Measurements from ENCODE around the gene GABARAPL1.
A peak's percentile ranks its signal among the peaks of the same experiment; 100 is the strongest.
"Not testable (repeated sequence)": the region's sequence is repeated elsewhere in the genome, so short reads cannot be mapped to it uniquely, and the experiment has no call there.

The GABARAPL1 gene

DNA sequence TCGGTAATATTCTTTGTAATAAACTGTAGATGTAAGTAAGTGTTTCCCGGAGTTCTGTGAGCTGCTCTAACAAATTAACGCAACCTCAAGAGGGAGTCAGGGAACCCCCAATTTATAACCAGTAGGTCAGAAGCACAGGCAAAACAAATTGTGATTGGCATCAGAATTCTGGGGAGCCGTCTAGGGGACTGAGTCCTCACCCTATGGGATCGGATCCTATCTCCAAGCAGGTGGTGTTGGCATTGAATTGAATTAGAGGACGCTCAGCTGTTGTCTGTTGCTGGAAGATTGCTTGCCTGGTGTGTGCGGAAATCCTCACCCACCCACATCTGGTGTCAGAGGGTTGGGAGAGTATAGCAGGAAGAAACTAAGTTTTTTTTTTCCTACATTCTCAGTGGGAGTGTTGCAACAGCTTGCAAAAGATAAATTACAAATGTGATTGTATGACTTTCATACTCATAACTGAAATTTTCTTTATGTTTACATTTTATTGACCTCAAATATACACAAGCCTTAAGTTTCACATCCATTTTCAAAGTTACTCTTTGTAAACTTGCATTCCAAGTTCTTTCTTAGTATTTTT is 28.3 kb upstream of the GABARAPL1 start:
- Histone ChIP-seq H4K8ac (ENCODE audit: low read depth, low read length) (no peak overlapping the region), H3K36me3 (replicated peaks in 1 of 2; ENCODE audit: control insufficient read depth in 2 of 2, insufficient read depth in 2 of 2, low read length in 2 of 2) (no peaks in the 10 kb centered on the region), H2AFZ (ENCODE audit: low read length) (no peak overlapping the region), H3K4me1 (ENCODE audit: control insufficient read depth in 2 of 2, insufficient read depth in 1 of 2, low read depth in 1 of 2, low read length in 2 of 2) (no peaks in the 10 kb centered on the region), H3K18ac (ENCODE audit: low read length) (no peak overlapping the region), H2BK120ac (ENCODE audit: low read depth, low read length) (no peak overlapping the region), H2BK12ac (ENCODE audit: low read length) (no peak overlapping the region), H2BK5ac (ENCODE audit: low read length) (no peak overlapping the region), H3K27me3 (ENCODE audit: control insufficient read depth in 3 of 3, insufficient read depth in 3 of 3, low read depth in 1 of 3, low read length in 3 of 3) (peaks cover 0 to 7% (median 0%) of the 10 kb centered on the region in 3 experiments), H3K4me2 (ENCODE audit: insufficient read depth, low read length, poor library complexity, severe bottlenecking) (no peak overlapping the region), H3K9me3 (replicated peaks in 1 of 2; ENCODE audit: control insufficient read depth in 2 of 2, insufficient read depth in 1 of 2, low read depth in 1 of 2, low read length in 2 of 2) (no peaks in the 10 kb centered on the region), H3K9ac (ENCODE audit: low read depth, low read length, poor library complexity) (no peak overlapping the region), H3K4ac (ENCODE audit: low read length) (no peak overlapping the region), H3K27ac (replicated peaks; ENCODE audit: low read length) (no peak overlapping the region), H4K91ac (ENCODE audit: low read depth, low read length, poor library complexity) (no peak overlapping the region), H3K23ac (ENCODE audit: low read depth, low read length, poor library complexity) (no peak overlapping the region), H3K14ac (ENCODE audit: low read length) (no peak overlapping the region), H3K79me1 (ENCODE audit: low read depth, low read length) (peaks cover 3% of the 10 kb centered on the region), H2AK5ac (ENCODE audit: low read depth, low read length) (no peak overlapping the region), H2BK15ac (ENCODE audit: low read length) (no peak overlapping the region), H3K4me3 (ENCODE audit: low read length in 2 of 2) (no peak overlapping the region)
- no CpG with 5 or more reads among the region's 7 CpGs for WGBS, 2 donors (ENCODE audit: extremely low coverage in 2 of 2, insufficient read length in 2 of 2, insufficient replicate concordance in 1 of 2)
- DNase-seq (ENCODE audit: low spot score) = no peak

DNA sequence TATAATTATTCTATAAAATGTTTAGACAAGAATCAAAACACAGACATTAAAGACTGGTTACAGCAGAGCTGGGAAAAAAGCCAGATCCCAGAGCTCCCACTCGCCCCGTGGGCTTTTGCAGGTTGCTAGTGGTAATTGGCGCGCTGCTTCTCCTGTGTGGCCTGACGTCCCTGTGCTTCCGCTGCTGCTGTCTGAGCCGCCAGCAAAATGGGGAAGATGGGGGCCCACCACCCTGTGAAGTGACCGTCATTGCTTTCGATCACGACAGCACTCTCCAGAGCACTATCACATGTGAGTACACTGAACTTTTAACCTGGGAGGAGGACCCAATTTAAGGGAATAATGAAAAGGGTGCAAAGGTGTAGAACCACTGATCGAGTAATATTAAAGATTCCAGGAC is 26.4 kb upstream of the GABARAPL1 start:
- Histone ChIP-seq H3K79me1 (ENCODE audit: low read depth, low read length) (peaks cover 3% of the 10 kb centered on the region), H4K8ac (ENCODE audit: low read depth, low read length) (no peak overlapping the region), H3K27me3 (ENCODE audit: control insufficient read depth in 3 of 3, insufficient read depth in 3 of 3, low read depth in 1 of 3, low read length in 3 of 3) (no peaks in the 10 kb centered on the region), H2BK12ac (ENCODE audit: low read length) (no peak overlapping the region), H2AFZ (ENCODE audit: low read length) (no peak overlapping the region), H3K9me3 (replicated peaks in 1 of 2; ENCODE audit: control insufficient read depth in 2 of 2, insufficient read depth in 1 of 2, low read depth in 1 of 2, low read length in 2 of 2) (no peaks in the 10 kb centered on the region), H3K27ac (replicated peaks; ENCODE audit: low read length) (no peak overlapping the region), H3K23ac (ENCODE audit: low read depth, low read length, poor library complexity) (no peak overlapping the region), H3K4me2 (ENCODE audit: insufficient read depth, low read length, poor library complexity, severe bottlenecking) (no peak overlapping the region), H3K18ac (ENCODE audit: low read length) (peak overlapping the region; percentile 64), H3K9ac (ENCODE audit: low read depth, low read length, poor library complexity) (no peak overlapping the region), H3K4ac (ENCODE audit: low read length) (no peak overlapping the region), H4K91ac (ENCODE audit: low read depth, low read length, poor library complexity) (no peak overlapping the region), H2BK120ac (ENCODE audit: low read depth, low read length) (no peak overlapping the region), H3K36me3 (replicated peaks in 1 of 2; ENCODE audit: control insufficient read depth in 2 of 2, insufficient read depth in 2 of 2, low read length in 2 of 2) (no peaks in the 10 kb centered on the region), H2BK15ac (ENCODE audit: low read length) (no peak overlapping the region), H2BK5ac (ENCODE audit: low read length) (no peak overlapping the region), H2AK5ac (ENCODE audit: low read depth, low read length) (no peak overlapping the region), H3K14ac (ENCODE audit: low read length) (no peak overlapping the region), H3K4me1 (ENCODE audit: control insufficient read depth in 2 of 2, insufficient read depth in 1 of 2, low read depth in 1 of 2, low read length in 2 of 2) (no peaks in the 10 kb centered on the region), H3K4me3 (ENCODE audit: low read length in 2 of 2) (no peak overlapping the region)
- DNase-seq (ENCODE audit: low spot score) = no peak
- no CpG with 5 or more reads among the region's 11 CpGs for WGBS, 2 donors (ENCODE audit: extremely low coverage in 2 of 2, insufficient read length in 2 of 2, insufficient replicate concordance in 1 of 2)

GRCh38 chr12:10186958-10187357 is 25.7 kb upstream of the GABARAPL1 start:
- WGBS, 2 donors (ENCODE audit: extremely low coverage in 2 of 2, insufficient read length in 2 of 2, insufficient replicate concordance in 1 of 2) = no CpG with 5 or more reads among the region's 6 CpGs
- H3K4me3 ChIP-seq (ENCODE audit: low read length in 2 of 2); H2BK120ac ChIP-seq (ENCODE audit: low read depth, low read length); H3K4ac ChIP-seq (ENCODE audit: low read length); H3K4me1 ChIP-seq (ENCODE audit: control insufficient read depth in 2 of 2, insufficient read depth in 1 of 2, low read depth in 1 of 2, low read length in 2 of 2); H3K27me3 ChIP-seq (ENCODE audit: control insufficient read depth in 3 of 3, insufficient read depth in 3 of 3, low read depth in 1 of 3, low read length in 3 of 3); H2BK5ac ChIP-seq (ENCODE audit: low read length); H3K18ac ChIP-seq (ENCODE audit: low read length); H2AK5ac ChIP-seq (ENCODE audit: low read depth, low read length); H2BK12ac ChIP-seq (ENCODE audit: low read length); H3K14ac ChIP-seq (ENCODE audit: low read length); H4K8ac ChIP-seq (ENCODE audit: low read depth, low read length); H2BK15ac ChIP-seq (ENCODE audit: low read length); H3K79me1 ChIP-seq (ENCODE audit: low read depth, low read length); H3K4me2 ChIP-seq (ENCODE audit: insufficient read depth, low read length, poor library complexity, severe bottlenecking); H2AFZ ChIP-seq (ENCODE audit: low read length); H3K36me3 ChIP-seq (replicated peaks in 1 of 2; ENCODE audit: control insufficient read depth in 2 of 2, insufficient read depth in 2 of 2, low read length in 2 of 2); H3K23ac ChIP-seq (ENCODE audit: low read depth, low read length, poor library complexity); DNase-seq (ENCODE audit: low spot score); H4K91ac ChIP-seq (ENCODE audit: low read depth, low read length, poor library complexity); H3K27ac ChIP-seq (replicated peaks; ENCODE audit: low read length); H3K9ac ChIP-seq (ENCODE audit: low read depth, low read length, poor library complexity); H3K9me3 ChIP-seq (replicated peaks in 1 of 2; ENCODE audit: control insufficient read depth in 2 of 2, insufficient read depth in 1 of 2, low read depth in 1 of 2, low read length in 2 of 2): not testable (repeated sequence)

GRCh38 chr12:10189653-10190052 is 23.0 kb upstream of the GABARAPL1 start:
- Histone ChIP-seq H2BK120ac (ENCODE audit: low read depth, low read length) (no peak overlapping the region), H3K27me3 (ENCODE audit: control insufficient read depth in 3 of 3, insufficient read depth in 3 of 3, low read depth in 1 of 3, low read length in 3 of 3) (no peaks in the 10 kb centered on the region), H2AK5ac (ENCODE audit: low read depth, low read length) (no peak overlapping the region), H3K79me1 (ENCODE audit: low read depth, low read length) (peaks cover 2% of the 10 kb centered on the region), H3K18ac (ENCODE audit: low read length) (no peak overlapping the region), H2AFZ (ENCODE audit: low read length) (no peak overlapping the region), H3K14ac (ENCODE audit: low read length) (no peak overlapping the region), H3K23ac (ENCODE audit: low read depth, low read length, poor library complexity) (no peak overlapping the region), H3K4me3 (ENCODE audit: low read length in 2 of 2) (no peak overlapping the region), H3K9me3 (replicated peaks in 1 of 2; ENCODE audit: control insufficient read depth in 2 of 2, insufficient read depth in 1 of 2, low read depth in 1 of 2, low read length in 2 of 2) (no peaks in the 10 kb centered on the region), H2BK5ac (ENCODE audit: low read length) (no peak overlapping the region), H2BK15ac (ENCODE audit: low read length) (no peak overlapping the region), H3K4me1 (ENCODE audit: control insufficient read depth in 2 of 2, insufficient read depth in 1 of 2, low read depth in 1 of 2, low read length in 2 of 2) (no peaks in the 10 kb centered on the region), H3K9ac (ENCODE audit: low read depth, low read length, poor library complexity) (no peak overlapping the region), H3K27ac (replicated peaks; ENCODE audit: low read length) (no peak overlapping the region), H4K91ac (ENCODE audit: low read depth, low read length, poor library complexity) (no peak overlapping the region), H4K8ac (ENCODE audit: low read depth, low read length) (no peak overlapping the region), H3K4ac (ENCODE audit: low read length) (no peak overlapping the region), H3K4me2 (ENCODE audit: insufficient read depth, low read length, poor library complexity, severe bottlenecking) (no peak overlapping the region), H3K36me3 (replicated peaks in 1 of 2; ENCODE audit: control insufficient read depth in 2 of 2, insufficient read depth in 2 of 2, low read length in 2 of 2) (no peaks in the 10 kb centered on the region), H2BK12ac (ENCODE audit: low read length) (no peak overlapping the region)
- DNase-seq (ENCODE audit: low spot score) = no peak
- WGBS, 2 donors (ENCODE audit: extremely low coverage in 2 of 2, insufficient read length in 2 of 2, insufficient replicate concordance in 1 of 2) = no CpG with 5 or more reads among the region's 5 CpGs

Data from neuronal stem cell (in vitro differentiated cells).